HG02623 (cell line): ENCODE measurements around the gene SEC23A.
"Not testable (repeated sequence)": the region's sequence is repeated elsewhere in the genome, so short reads cannot be mapped to it uniquely, and the experiment has no call there.

Experiments used
- ATAC-seq: cut with Tn5 transposase; IDR thresholded peaks from one replicate; pipeline ENCODE4 v1.9.1; 2021; ENCODE audit warnings: moderate library complexity; ENCODE audit not compliant: unreplicated experiment

Gene SEC23A

GRCh38 chr14:39094515-39094914 is 8.5 kb downstream of the SEC23A start:
- no peak for ATAC-seq

DNA sequence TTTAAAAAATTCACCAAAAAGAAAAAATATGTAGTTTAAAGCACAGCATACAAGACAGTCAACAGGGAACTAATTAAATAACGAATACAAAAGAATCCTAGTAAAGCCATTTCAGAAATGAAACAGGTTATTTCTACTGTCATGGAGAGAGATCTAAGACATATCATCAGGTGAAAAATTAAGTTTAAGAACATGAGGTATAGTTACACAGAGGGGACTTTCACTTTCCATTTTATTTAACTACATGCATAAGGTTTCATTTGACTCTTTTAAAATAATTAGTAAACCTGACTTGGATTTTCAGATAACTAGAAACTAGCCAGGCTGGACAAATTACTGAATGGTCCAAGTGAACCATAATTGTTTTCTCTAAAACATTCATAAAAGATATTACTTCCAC is 11.3 kb downstream of the SEC23A start:
- no peak for ATAC-seq

DNA sequence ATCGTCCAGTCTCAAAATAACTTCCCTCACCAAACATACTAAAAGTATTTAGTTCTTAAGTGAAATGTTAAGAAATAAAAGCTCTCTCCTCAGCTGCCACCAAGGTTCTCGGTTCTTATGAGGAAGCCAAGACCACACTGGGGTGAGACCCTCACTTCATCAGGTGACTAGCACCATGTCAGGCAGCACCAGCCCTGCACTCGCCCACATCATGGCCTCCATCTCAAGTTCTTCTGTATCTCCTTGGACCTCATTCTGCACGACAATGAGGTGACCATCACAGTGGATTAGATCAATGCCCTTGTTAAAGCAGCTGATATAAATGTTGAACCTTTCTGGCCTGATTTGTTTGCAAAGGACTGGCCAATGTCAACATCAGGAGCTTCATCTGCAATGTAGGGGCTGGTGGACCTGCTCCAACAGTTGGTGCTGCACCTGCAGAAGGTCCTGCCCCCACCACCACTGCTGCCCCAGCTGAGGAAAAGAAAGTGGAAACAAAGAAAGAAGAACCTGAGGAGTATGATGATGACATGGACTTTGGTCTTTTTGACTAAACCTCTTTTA is 12.4 kb downstream of the SEC23A start:
- no peak for ATAC-seq

- no peak for ATAC-seq
These were observed 15.5 kb downstream of the SEC23A start for GRCh38 chr14:39087493-39087892.

GRCh38 chr14:39085933-39086332 is 17.1 kb downstream of the SEC23A start:
- ATAC-seq = no peak

GRCh38 chr14:39083127-39083526 is 19.9 kb downstream of the SEC23A start:
- no peak for ATAC-seq

DNA sequence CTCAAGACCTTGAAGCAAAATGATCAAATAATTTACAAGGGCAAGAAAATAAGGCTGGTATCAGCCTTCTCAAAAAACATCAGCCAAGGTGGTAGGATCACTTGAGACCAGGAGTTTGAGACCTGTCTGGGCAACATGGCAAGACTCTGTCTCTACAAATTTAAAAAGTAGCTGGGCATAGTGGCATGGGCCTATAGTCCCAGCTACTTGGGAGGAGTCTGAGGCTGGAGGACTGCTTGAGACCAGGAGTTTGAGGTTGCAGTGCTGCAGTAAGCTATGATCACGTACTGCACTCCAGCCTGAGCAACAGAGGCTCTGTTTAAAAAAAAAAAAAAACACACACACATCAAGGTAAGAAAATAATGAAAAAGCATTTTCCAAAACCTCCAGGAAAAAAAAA is 22.1 kb downstream of the SEC23A start:
- no peak for ATAC-seq

GRCh38 chr14:39071096-39071495 is 31.9 kb downstream of the SEC23A start:
- no peak for ATAC-seq

GRCh38 chr14:39069923-39070322 is 33.1 kb downstream of the SEC23A start:
- no peak for ATAC-seq

DNA sequence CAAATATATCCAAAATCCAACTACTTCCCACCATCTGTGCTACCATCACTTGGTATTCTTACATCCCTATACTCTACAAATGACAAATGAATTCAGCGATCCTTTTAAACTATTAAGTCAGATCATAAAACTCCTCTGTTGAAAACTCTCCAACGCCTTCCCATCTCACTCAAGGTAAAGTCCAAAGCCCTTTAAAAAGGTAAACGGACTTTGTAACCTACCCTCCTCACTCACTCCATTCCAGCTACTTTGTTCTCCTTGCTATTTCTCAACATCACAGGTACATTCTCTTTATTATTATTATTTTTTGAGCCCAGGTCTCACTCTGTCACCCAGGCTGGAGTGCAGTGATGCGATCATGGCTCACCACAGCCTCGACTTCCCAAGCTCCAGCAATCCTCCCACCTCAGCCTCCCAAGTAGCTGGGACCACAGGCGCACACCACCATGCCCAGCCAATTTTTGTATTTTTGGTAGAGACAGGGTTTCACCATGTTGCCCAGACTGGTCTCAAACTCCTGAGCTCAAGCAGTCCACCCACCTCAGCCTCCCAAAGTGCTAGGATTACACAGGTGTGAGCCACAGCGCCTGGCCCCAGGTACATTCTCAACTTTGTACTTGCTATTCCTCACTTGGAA is 33.7 kb downstream of the SEC23A start:
- ATAC-seq = not testable (repeated sequence)

DNA sequence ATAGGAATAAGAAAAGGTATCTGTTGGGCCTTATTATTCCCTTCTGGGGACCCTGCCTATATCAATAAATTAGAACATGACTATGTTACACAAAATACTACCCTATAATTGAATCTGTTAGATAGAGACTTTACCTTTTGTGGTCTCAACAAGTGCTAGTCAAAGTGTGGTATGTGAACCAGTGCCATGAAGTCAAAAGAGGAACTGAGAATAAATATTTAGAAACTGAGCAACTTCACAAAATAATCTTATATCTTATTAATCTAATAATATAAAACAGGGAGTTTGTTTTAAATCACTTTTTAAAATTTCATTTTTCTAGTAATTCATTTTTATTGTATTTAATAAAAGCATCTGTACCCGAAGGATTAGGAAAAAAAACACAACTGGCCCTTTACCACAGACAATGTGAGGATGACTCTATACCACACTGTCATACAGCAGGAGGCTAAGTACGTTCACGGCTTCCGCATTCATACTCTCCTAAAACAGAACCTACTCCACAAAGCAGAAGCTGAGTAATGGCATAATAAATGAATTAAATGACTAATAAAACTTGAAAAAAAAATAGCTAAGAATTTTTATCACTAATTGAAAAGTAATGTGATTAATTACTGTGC is 42.1 kb downstream of the SEC23A start:
- ATAC-seq = peak; percentile 99

GRCh38 chr14:39055786-39056474 is 47.1 kb downstream of the SEC23A start:
- ATAC-seq = no peak

GRCh38 chr14:39052869-39053454 is 50.1 kb downstream of the SEC23A start:
- not testable (repeated sequence) for ATAC-seq

- ATAC-seq = no peak
These were observed 52.6 kb downstream of the SEC23A start for GRCh38 chr14:39050389-39050788.

DNA sequence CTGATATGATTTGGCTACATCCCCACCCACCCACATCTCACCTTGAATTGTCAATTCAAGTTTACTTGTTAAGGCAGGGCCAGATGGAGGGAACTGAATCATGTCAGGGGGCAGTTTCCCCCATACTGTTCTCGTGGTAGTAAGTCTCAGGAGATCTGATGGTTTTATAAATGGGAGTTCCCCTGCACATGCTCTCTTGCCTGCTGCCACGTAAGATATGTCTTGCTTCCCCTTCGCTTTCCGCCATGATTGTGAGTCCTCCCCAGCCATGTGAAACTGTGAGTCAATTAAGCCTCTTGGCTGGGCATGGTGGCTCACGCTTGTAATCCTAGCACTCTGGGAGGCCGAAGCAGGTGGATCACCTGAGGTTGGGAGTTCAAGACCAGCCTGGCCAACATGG is 57.1 kb downstream of the SEC23A start:
- ATAC-seq = not testable (repeated sequence)

- no peak for ATAC-seq
These were observed 59.6 kb downstream of the SEC23A start for GRCh38 chr14:39043352-39043943.

GRCh38 chr14:39040529-39040928 is 62.5 kb downstream of the SEC23A start:
- ATAC-seq = no peak

- ATAC-seq = no peak
These were observed 64.5 kb downstream of the SEC23A start for GRCh38 chr14:39038542-39038941.

DNA sequence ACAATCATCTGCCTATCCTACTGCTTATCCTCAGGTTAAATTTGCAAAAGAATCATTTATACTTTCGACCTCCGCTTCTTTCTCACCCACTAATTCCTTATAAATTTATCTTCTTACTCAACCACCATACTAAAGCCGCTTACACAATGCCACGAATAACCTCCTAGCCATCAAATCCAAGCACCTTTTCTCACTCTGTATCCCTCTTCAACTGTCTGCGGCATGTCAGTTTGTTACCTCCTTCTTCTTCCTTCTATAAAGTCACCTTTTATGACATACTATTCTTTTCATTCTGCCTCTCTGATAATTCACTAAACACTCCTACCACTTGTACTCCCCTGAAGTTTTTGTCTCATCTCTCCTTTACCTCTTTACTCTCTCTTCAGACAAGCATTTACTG is 66.3 kb downstream of the SEC23A start:
- no peak for ATAC-seq

DNA sequence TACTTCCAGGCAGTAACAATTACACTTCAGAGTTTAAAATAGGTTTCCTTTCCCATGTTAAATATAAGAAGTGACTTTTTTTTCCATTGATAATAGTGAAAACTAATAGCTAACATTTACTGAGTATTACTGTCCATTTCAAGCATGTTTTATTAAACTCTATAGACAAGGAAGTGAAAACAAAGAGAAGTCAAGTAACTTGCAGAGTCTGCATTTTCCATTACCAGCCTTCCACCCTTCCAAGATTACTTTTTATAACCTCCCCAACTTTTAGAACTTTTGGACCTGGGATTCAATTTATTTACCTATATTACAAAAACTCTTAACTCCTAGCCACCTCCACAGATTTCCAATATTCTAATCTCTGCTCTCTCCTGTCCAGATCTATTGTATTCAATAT is 67.7 kb downstream of the SEC23A start:
- no peak for ATAC-seq
